Measurements from ENCODE around the gene PRKD3. TPM values are rescaled to one million over a fixed set of nuclear protein-coding genes. Genes with fewer than 3 reads are reported as not detected.

PRKD3 gene
- total and polyA plus RNA-seq, 10 of the 15 experiments (the other 5 are each of a cell fraction or from before 2014, with no cell fraction given), result 3.3 to 14.9 (median 7.9) TPM

GRCh38 chr2:37354531-37354930 is 29.9 kb upstream of the PRKD3 start (continued):
- TF ChIP-seq ZBED1 (IDR thresholded peaks at IDR 0.05; ENCODE audit: borderline replicate concordance) (no peak), KLF5 (IDR thresholded peaks at IDR 0.05; ENCODE audit: partially characterized antibody) (no peak)

GRCh38 chr2:37350034-37350433 is 25.4 kb upstream of the PRKD3 start:
- ChIA-PET SMC1A (ENCODE audit: uncharacterized antibody, unreplicated experiment) (interaction anchor here (1.0 to 2.7 kb wide), 9 partner anchors 11 to 527 kb away, joined by 3 to 8 read pairs (median 4); no protein-coding TSS in a partner anchor), RAD21 (ENCODE audit: unreplicated experiment) (interaction anchor here (0.9 to 1.6 kb wide), 2 partner anchors 9 to 46 kb away, joined by 3 read pairs; no protein-coding TSS in a partner anchor), CTCF (interaction anchor here (0.5 to 1.3 kb wide), 4 partner anchors 10 to 183 kb away, joined by 3 to 5 read pairs (median 4); no protein-coding TSS in a partner anchor), POLR2A (no interaction called here)
- 4% methylated on average over 3 of the region's 3 CpGs for WGBS (ENCODE audit: insufficient coverage, insufficient replicate concordance, low lambda C conversion rate, missing lambda C conversion rate)
- Histone ChIP-seq H3K9me3 (replicated peaks; ENCODE audit: control insufficient read depth, insufficient read depth, low read length) (no peaks in the 10 kb centered on the region), H2AFZ (ENCODE audit: control insufficient read depth, low read depth, low read length) (no peak overlapping the region), H3K9ac (ENCODE audit: control insufficient read depth, insufficient read depth, low read length) (no peak overlapping the region), H3K79me2 (ENCODE audit: control insufficient read depth, insufficient read depth, low read length) (no peaks in the 10 kb centered on the region), H3K36me3 (ENCODE audit: control insufficient read depth in 2 of 2, insufficient read depth in 2 of 2, low read length in 1 of 2) (no peaks in the 10 kb centered on the region), H3K4me2 (ENCODE audit: control insufficient read depth, insufficient read depth) (peak overlapping the region; percentile 41; the same call in 1 of the 2 replicates), H3K4me1 (ENCODE audit: control insufficient read depth, insufficient read depth, low read length) (peaks cover 3% of the 10 kb centered on the region), H3K27me3 (replicated peaks in 1 of 2; ENCODE audit: control insufficient read depth in 2 of 2, insufficient read depth in 2 of 2, low read length in 1 of 2) (peaks cover 0 to 2% of the 10 kb centered on the region in 2 experiments; a peak in 1 of 4 replicates), H3K27ac (ENCODE audit: control insufficient read depth, insufficient read depth) (no peak overlapping the region), H3K4me3 (no peak overlapping the region), H4K20me1 (ENCODE audit: control insufficient read depth, insufficient read depth) (no peaks in the 10 kb centered on the region)
- BruUV-seq (replicated peaks), result no TSS peak
- DNase-seq (ENCODE audit: low read depth, low spot score) (peak; percentile 44), ATAC-seq (peak; percentile 91), FAIRE-seq (no peak)
- intact Hi-C loops (cut with micrococcal nuclease; ENCODE audit: unreplicated experiment) (no loop called here), in situ Hi-C loops (cut with MboI) (no loop called here)
- no peak for TF ChIP-seq KAT2A (conservative IDR thresholded peaks at IDR 0.05; ENCODE audit: control insufficient read depth, low read depth, low read length)
- TF ChIP-seq EGR1 (IDR thresholded peaks at IDR 0.05; ENCODE audit: borderline replicate concordance in 1 of 2, low read depth in 2 of 2, low read length in 2 of 2), result no peak
- no peak for TF ChIP-seq ZBTB40 (IDR thresholded peaks at IDR 0.05; ENCODE audit: borderline replicate concordance)
- TF ChIP-seq NRF1 (conservative IDR thresholded peaks at IDR 0.05; ENCODE audit: low read depth, low read length), result no peak
- TF ChIP-seq PAX5 (IDR thresholded peaks at IDR 0.05; ENCODE audit: borderline replicate concordance, low read depth, low read length), result 0 out of 2 replicates have a peak, but pooled peaks have one; percentile 32
- no peak for TF ChIP-seq HDGF (IDR thresholded peaks at IDR 0.05)
- peak; percentile 42 for TF ChIP-seq MEF2B (IDR thresholded peaks at IDR 0.05; ENCODE audit: partially characterized antibody, poor library complexity, severe bottlenecking)
- TF ChIP-seq USF2 (IDR thresholded peaks at IDR 0.05; ENCODE audit: borderline replicate concordance, low read depth, low read length), result no peak
- no peak for TF ChIP-seq SMAD5 (IDR thresholded peaks at IDR 0.05; ENCODE audit: low read depth)
- TF ChIP-seq EZH2 (IDR thresholded peaks at IDR 0.05; ENCODE audit: borderline replicate concordance, control insufficient read depth, low read depth, low read length), result no peak
- peak; percentile 45; the same call in 1 of the 2 replicates for TF ChIP-seq NR2F1 (conservative IDR thresholded peaks at IDR 0.05)
- 0 out of 2 replicates have a peak, but pooled peaks have one; percentile 16 for TF ChIP-seq IKZF1 (conservative IDR thresholded peaks at IDR 0.05)
